CMK (cell line): ENCODE measurements around the gene CTSC.

ENCODE experiments used
- DNase-seq: peaks from one replicate; pipeline ENCODE4 v3.0.0-alpha.2; 2010; ENCODE audit warnings: low read depth

CTSC gene

DNA sequence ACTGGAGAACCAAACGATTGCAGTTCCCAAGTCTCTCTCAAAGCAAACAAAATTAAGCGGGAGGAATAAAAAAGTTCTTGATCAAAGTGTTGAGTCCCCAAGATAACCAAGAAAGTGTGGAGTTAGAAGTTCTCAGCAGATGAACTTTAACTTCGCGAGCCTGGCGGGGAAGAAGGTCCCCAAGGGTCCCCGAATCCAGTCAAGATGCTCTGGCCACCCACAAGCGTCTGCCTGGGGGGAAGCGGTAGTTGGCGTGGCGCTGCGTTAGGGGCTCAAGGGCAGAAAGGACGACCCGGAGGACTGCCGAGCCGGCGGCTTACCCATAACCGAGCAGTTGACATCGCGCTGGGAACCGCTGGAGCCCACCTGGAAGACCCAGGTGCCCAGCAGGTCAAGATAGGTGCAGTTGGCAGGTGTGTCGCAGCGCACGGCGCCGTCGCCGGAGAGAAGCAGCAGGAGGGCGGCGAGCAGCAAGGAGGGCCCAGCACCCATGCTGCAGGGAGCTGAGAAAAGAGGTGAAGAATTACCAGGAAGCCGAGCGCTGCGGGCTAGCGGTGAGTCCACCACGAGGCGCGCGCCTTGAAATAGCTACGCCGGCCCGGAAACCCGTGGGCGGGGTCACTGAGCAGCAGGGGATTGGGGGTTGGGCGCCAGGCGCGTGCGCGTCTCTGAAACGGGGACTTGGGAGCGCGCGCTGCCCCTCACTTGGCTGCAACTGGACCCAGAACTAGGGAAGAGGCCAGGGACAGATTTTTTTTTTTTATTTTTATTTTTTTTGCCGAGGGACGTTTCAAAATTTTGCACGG is at the start of gene CTSC:
Gene CTSC, minus strand, starts transcription at position 556 of the 806 bp plus-strand sequence. Its CDS starts 64 bp downstream, at position 492.
- peak; percentile 88 for DNase-seq

DNA sequence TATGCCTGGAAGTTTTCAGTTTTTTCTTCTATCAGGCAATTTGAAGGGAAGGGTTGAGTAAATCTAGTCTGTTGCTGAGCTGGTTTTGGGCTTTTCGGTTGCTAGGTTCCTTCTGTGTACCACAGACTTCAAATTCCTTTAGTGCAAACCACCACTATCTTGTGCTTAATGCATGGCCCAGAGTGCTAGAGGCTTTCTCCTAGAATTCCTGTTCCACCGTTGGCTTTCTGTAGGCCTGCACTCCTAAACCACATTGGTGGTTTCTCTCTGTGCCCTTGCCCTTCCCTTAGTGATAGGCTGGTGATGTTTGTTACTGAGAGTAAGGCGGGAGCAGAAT is 47.1 kb upstream of the CTSC start:
- DNase-seq: no peak

DNA sequence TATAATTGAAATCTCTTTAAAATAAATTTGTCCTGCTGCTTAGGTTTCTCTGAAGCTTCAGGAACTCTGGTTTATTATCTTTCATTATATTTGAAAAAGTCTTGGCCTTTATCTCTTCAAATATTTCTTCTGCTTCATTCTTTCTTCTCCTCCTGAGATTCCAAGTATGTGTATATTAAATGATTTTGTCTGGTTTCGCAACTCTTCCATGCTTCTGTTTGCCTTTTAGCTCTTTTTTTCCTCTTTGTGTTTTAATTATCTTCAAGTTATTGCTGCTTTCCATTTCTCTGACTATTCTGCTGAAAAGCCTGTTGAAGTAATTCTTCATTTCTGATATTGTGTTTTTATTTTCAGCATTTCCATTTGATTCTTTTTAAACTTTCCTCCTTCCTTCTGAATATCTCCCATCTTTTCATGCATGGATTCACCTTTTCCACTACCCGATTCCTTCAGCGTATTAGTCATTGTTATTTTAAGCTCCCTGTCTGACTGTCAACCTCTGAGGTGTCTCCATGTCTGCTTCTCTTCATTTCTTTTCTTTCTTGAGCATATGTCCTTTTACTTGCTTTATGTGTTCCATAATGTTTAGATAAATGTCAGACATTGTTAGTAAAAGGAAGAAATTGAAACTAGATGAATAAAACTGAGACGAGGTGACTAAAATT is 46.6 kb upstream of the CTSC start:
- DNase-seq: no peak

DNA sequence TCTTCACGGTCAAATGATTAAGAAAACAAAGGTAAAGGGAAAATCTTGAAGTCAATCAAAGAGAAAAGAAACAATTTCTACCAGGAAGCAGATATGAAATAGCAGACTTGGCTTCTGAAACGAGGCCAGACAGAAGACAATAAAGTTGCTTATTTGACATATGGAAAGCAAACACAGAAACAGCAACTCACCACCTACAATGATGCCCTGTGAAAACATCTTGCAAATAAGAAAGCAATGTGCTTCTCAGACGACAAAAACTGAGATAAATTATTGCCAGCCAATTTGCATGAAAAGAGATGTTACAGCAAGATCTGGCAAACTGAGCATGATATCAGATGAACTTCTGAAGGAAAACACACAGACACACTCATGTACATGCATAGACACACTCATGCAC is 45.9 kb upstream of the CTSC start:
- no peak for DNase-seq

DNA sequence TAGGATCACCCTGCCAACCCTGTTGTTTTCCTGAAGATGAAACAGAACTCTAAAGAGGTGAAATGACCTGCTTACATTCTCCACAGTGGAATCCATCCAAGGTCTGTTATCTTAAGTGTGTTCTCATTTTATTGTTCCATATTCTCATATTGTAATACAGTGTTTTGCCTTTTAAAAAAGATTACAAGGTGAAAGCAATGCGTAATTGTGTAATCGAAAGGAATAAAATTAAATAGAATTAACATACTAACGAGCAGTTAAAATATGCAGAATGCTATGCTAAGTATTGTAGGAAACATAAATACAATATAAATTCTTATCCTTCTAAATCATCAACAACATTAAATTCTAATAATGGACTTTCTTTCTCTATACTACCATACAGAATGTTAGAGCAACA is 41.6 kb upstream of the CTSC start:
- DNase-seq: no peak

DNA sequence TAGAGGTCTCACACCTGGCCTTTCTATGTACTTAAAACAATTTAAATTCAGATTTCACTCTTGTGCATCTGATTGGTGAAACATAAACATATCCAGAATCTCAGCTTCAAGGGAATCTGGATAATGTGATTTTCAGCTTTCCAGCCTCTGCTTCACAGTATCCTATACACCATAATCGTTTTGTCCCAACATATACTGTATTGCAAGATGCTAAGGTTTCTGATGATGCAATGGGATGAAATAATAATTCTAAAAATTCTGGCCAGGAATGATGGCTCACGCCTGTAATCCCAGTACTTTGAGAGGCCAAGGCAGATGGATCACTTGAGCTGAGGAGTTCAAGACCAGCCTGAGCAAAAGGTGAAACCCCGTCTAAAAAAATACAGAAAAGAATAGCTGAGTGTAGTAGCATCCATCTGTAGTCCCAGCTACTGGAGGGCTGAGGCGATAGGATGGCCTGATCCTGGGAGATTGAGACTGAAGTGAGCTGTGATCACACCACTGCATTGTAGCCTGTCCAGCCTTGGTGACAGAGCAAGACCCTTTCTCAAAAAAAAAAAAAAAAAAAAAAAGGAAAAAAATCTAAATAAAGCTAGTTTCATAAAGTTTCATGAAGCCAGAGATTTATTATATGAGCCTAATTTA is 41.0 kb upstream of the CTSC start:
- no peak for DNase-seq

DNA sequence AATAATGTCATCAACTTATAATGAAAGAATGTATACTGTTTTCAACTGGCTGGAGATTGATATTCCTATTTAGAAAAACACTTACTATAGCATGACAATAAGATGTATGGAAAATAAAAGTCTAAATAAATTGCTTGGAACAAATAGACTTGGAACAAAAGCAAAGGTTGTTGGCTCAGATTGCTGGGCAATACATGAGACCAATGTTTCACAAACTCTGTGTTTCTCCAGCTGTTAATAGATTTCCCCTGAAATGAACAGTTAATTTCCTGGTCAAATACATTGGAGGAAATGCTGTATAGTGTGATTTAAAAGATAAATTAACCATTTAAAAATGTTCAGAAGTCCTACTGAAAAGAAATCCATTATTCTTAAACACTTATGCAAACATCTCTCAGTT is 40.1 kb upstream of the CTSC start:
- no peak for DNase-seq

DNA sequence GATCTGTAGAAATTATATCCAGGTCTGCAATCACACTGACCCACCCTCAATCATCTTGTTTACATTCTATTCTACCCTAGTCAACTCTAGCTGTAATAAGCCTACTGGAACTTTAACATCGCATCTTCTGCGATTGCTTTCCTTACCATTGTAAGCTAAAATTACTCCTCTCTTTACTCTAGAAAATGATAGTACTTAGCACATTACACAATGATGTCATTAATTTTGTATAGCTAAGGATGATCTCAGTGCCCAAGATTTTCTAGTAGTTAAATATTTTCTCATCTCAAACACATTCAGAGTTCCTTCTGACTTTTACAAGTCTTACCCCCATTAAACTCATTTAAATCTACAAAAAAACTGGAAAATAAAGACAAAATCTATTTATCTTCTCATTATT is 39.6 kb upstream of the CTSC start:
- no peak for DNase-seq

DNA sequence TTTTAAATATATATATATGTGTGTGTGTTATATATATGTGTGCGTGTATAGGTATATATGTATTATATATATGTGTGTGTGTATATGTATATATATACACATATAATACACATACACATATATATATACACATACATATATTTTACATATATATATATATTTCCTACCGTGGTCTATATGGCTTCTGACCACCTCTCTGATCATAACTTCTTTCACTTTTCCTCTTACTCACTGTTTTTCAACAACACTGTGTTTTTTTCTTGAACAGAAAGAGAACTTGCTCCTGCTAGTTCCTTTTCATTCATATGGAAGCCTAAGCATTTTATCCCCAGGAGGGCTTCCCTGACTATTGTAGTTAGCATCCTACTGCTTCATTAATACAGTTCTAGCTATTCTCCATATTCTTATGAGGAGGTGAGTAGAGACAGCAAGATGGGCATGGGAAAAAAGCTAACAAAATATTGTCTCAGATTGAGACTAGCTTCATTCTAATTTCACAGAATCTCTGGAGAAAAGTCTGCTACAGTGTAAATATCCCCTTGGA is 38.5 kb upstream of the CTSC start:
- DNase-seq: no peak

DNA sequence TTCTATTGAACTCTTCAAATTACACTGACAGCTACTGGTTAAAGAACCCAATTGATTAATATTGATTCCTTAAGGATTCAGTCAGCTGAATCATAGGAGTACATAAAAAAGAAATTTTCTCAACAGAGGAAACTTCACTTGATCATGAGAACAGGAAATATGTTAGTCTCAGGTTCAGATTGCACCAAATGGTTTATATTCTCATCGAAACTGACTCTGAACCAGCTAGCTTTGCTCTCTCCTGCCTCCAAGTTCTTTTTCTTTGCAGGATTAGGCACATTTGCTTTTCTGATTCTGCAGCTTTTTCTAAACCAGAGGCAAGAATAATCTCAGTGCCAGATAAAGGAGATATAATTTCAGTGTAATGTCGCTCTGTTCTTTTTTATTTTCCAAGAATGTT is 33.2 kb upstream of the CTSC start:
- no peak for DNase-seq

DNA sequence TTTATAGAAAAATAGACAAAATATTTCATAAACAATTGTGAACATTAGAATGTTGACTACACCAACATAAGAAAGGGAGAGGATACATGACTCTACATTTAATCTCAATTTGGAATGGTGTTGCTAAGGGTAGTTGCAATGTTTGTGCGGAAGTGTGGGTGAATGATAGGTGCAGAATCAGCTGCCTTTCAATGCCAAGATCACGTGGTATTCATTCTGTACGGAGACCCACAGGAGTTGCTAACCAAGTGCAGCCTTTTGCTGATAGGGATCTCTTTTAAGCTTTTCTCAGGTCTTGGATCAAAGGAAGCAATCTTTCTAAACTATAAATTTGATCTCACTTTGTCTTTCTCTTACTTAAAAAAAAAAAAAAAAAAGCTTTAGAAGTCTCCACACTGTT is 29.8 kb upstream of the CTSC start:
- no peak for DNase-seq

DNA sequence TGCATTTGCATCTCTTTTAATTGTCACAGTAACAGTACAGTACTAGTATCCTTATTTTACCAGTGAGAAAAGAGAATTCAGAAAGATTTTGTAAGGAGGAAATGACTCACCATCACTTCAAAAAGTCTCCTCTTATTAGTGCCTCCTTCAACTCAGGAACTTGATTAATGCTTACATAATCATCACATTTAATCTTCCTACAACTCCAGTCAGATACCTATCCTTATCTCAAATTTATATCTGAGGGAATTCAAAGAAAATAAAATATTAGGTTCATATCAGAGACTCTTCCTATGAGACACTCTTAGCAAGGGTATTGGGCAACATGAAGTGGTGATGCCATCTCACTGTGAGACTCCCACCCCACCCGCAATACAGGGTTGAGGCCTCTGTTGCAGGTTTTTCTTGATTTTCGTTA is 26.1 kb upstream of the CTSC start:
- no peak for DNase-seq

DNA sequence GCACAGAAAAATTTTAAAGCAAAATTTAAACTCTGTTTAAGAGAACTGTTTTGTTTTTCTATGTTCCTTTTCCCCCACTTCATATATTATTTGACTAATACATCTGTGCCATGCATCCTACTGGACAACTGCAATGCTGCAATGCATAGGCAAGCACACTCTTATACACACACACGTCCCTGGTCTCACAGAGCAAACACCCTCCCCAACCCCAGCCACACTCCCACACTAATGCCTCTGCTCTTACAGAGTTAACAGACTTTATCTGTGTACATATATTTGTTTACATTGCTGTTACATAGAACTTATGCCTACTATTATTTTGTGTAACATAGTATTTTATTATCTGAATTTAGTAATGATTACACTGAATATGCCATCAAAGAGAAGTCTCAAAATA is 25.5 kb upstream of the CTSC start:
- DNase-seq: no peak

DNA sequence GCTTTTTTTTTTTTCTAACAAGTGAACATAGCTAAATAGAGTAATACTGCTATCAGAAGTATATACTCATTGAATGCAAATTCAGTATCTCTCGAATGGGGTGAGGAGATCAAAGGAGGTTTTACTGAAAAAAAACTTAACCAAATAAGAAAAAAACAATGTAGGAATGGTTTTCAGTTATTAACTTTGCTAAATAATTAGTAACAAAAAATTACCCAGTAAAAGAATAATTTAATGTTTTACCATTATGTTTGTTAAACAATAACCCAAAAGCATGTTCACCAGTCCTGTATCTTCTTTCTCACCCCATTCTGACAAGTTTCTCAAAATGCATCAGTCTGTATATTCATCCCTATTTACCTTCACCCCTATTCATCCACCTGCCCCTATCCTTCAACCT is 22.6 kb upstream of the CTSC start:
- no peak for DNase-seq

DNA sequence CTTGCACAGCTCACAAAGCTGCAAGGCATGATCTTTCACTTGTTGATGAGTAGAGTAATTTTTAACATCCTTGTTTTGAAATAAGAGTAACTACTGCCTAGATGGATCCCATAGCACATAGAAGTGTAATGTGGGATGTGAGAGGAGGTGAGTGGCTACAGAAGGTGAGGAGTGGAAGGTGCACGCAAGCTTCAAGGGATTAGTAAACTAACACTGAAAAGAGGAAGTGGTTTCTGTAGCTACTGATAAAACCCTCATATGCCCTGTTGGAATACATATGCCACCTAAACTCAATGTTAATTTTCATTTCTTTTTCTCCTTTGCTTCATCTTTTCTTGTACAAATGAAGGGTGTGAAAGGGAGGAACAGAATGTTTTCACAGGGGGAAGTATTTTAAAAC is 22.0 kb upstream of the CTSC start:
- DNase-seq: no peak

DNA sequence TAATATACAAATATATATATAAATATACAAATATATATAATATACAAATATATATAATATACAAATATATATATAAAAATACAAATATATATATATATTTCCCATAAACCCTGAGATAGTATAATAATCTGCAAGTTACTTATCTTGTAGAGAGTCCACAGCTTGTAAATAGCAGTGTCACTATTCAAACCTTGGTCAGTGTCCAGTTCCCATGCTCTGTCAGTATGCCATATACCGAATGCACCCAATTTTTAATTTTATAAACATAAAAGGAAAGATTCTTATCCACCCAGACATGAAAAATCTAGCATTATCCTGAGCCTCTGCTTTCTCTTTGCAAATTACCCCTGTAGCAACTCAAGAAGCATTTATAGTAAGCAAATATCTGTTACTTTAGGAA is 21.6 kb upstream of the CTSC start:
- no peak for DNase-seq

DNA sequence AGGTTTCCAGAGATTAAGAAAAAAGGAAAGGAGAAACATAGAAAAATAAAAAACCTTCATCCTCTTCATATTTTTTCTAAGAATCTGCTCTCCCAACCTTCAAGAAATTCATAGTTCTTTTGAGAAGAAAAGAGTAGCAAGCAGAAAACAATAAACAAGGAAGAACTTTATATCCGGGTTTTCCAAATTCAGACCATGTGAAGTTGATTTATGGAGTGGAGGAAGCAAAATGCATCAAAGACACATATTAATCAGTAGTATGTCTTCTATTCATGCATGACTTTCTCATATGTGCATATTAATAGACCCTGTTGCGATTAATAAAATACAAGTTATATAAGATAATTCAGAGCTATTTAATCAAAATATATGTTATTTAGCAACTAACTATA is 20.5 kb upstream of the CTSC start:
- DNase-seq: no peak

DNA sequence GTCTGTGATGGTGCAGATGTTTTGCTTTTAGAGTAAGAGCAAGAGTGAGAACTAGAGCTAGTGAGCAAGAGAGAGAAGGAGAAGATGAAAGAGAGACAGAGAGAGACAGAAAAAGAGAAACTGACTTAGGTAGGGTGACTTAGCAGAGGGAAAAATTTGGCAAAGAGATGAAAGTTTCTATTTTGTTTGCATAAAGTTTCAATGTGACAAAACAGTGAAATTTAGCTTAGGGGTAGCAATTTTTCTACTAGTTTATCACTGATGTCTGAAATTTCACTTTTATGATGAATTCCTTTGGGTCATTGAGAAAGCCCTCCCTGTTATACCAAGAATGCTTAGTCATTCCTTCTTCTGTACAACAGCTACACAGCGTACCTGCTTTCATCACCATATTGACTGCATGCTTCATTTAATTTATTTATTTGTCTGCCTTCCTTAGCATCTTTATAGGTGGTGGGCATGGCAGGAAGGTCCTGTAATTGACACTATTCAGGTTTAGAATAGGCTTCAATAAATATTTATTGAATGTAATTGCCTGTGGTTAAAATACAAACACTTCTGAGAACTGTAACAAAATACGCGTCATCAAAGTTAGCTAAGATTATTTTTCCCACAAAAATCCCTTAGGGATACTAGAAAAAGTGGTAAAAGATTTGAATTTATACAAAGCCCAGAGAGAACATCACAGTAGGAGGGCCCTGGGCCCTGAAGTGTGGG is 19.9 kb upstream of the CTSC start:
- no peak for DNase-seq

DNA sequence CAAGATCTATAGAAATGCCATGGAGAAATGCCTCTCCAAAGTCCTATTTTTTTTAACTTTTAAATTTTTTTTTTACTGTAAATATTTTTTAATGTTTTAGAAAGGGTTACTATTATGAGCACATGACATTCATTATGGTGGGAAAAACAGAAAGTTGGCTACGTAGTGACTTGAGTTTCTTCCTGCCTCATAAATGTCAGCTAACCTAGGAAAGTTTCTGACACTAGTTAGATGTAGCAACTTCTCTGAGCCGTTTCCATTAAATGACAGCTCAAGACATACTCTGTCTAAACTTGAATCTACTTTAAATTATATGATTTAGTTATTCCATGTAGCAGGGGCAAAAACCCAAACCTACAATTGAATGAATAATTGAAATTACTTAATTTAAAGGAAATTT is 18.4 kb upstream of the CTSC start:
- DNase-seq: no peak

DNA sequence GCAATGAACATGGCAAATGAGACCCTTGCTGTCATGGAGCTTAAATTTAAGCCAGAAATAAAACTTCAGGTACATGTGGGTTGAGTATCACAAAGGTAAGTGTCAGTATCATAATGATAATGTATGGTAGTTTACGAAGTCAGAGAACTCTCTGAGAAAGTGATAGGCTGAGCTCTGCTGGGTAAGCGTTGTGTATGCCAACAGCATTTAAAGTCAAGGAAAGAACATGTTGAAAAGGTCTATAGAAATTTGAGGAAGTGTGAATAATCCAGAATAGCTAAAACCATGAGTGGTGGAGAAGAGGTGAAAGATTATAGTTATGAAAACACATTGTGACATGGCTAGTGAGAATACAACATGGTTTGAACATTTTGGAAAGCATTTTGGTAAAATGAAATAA is 17.4 kb upstream of the CTSC start:
- no peak for DNase-seq

DNA sequence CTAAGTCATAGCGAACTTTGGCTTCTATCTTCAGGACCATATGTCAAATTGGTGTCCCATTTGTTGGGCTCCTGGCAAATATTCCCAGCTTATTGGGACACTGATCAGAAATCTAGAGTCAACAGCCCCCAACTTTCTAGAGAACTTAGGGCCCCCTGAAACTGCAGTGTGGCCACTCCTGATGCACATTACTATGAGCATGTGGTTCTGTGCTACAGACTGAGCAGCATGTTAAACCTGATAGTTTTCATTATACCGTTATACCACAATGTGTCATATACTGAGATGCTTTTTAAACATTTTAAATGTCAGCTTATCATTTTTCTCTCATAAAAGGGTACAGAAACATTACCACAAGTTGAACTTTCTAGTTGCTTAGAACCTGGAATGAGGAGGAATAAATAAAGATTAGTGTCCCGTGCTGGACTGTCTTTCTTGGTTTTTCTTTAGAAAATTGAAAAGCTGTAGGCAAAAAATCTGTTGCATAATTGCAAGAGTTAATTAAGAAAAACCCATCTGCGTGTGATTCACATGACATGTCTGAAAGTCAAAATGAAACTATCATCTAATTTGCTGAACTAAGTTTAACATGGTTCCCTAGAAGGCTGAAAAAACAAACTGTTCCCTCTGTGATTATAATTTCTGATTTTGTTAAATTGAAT is 16.4 kb upstream of the CTSC start:
- DNase-seq: no peak

DNA sequence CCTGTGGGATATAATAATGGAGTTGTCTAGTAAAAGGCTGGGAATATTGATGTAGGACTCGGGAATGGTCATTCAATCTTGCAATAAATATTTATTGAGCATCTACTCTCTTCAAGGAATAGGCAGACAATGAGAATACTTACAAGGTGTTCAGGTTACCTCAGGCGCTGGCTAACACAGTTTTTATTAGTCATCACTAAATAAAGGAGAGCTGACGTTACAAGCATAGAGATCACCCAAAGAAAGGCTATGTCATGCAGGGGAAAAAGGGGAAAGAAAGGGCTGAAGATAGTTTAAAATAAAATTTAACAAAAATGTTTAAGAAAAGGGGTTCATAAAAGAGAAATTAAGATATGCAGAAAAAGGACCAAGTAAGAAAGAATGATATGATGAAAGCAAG is 15.8 kb upstream of the CTSC start:
- DNase-seq: no peak
